ENCODE results near the gene EN1. TPM values are rescaled to one million over a fixed set of nuclear protein-coding genes. Genes with fewer than 3 reads are reported as not detected.

EN1 gene
- total RNA-seq, 1 experiment from 2014 or later = 0.26 TPM

DNA sequence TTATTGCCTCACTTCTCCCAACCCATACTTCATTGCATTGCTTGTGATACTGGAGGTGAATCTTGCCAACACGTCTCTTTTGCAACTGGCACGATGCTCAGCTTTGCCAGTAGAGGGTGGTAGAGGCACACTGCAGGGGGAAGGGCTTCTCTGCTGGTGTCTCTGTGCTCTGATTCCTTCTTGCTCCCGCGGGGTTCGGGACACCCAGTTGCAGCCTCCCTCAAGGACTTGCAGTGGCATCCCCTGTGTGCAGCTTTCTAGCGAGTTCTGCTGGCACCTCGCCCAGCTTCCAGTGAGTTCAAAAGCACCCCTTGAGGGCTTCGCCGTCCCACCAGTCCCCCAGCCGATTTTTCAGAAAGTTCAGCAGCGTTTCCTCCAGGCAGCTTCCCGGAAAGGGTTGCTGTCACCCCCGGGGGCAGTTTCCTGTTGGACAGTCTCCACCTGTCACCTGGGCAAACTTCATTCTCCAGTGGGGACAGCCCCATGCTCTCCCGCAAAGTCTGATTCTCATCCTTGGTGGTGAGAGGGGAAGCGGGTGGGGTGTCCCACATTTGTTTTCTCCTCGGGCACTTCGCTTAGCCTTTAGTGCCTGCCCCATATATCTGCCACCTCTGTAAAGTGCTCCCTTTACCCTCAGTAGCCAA lies 35.4 kb upstream of the EN1 start:
- intact Hi-C loops (cut with micrococcal nuclease; ENCODE audit: unreplicated experiment) = loop anchor here (2.0 to 5.0 kb wide), 3 partner anchors 124 to 408 kb away; no protein-coding TSS in a partner anchor
- in situ Hi-C loops (cut with HindIII; ENCODE audit: low pct_unique_long_range_greater_than_20kb, low sequenced_read_pairs) = no loop called here
- ATAC-seq (peak; percentile 85), DNase-seq (ENCODE audit: low read depth, low spot score) (peak; percentile 80)
- Histone ChIP-seq H3K27me3 (ENCODE audit: control insufficient read depth, insufficient read depth, low read length) (peaks cover 12% of the 10 kb centered on the region), H3K9me3 (ENCODE audit: control insufficient read depth, insufficient read depth, low read depth, low read length) (no peaks in the 10 kb centered on the region), H3K4me1 (ENCODE audit: control insufficient read depth, insufficient read depth, low read length) (peaks cover 6% of the 10 kb centered on the region), H3K36me3 (ENCODE audit: control insufficient read depth, insufficient read depth, low read length) (no peaks in the 10 kb centered on the region), H3K4me3 (ENCODE audit: low read depth in 2 of 2, low read length in 2 of 2) (peak overlapping the region; percentile 13 to 47; a peak in 3 of 4 replicates), H3K27ac (ENCODE audit: low read length) (no peak overlapping the region)
- CTCF ChIA-PET = interaction anchor here (1.3 kb wide), 1 partner anchor 28 kb away, joined by 3 read pairs; no protein-coding TSS in a partner anchor
- BruUV-seq (replicated peaks) = no TSS peak
- no peak for TF ChIP-seq SIN3A (IDR thresholded peaks at IDR 0.05; ENCODE audit: borderline replicate concordance, insufficient read depth, low read depth, low read length)
- no peak for TF ChIP-seq TCF7L2 (IDR thresholded peaks at IDR 0.05; ENCODE audit: low read depth, low read length)
- no peak for TF ChIP-seq POLR2AphosphoS5 (IDR thresholded peaks at IDR 0.05; ENCODE audit: low read depth, low read length)
- TF ChIP-seq, protein P1, sequence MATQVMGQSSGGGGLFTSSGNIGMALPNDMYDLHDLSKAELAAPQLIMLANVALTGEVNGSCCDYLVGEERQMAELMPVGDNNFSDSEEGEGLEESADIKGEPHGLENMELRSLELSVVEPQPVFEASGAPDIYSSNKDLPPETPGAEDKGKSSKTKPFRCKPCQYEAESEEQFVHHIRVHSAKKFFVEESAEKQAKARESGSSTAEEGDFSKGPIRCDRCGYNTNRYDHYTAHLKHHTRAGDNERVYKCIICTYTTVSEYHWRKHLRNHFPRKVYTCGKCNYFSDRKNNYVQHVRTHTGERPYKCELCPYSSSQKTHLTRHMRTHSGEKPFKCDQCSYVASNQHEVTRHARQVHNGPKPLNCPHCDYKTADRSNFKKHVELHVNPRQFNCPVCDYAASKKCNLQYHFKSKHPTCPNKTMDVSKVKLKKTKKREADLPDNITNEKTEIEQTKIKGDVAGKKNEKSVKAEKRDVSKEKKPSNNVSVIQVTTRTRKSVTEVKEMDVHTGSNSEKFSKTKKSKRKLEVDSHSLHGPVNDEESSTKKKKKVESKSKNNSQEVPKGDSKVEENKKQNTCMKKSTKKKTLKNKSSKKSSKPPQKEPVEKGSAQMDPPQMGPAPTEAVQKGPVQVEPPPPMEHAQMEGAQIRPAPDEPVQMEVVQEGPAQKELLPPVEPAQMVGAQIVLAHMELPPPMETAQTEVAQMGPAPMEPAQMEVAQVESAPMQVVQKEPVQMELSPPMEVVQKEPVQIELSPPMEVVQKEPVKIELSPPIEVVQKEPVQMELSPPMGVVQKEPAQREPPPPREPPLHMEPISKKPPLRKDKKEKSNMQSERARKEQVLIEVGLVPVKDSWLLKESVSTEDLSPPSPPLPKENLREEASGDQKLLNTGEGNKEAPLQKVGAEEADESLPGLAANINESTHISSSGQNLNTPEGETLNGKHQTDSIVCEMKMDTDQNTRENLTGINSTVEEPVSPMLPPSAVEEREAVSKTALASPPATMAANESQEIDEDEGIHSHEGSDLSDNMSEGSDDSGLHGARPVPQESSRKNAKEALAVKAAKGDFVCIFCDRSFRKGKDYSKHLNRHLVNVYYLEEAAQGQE (IDR thresholded peaks at IDR 0.05; ENCODE audit: insufficient read depth in 1 of 2, low read depth in 2 of 2, low read length in 1 of 2) = no peak
- TF ChIP-seq, protein P2, sequence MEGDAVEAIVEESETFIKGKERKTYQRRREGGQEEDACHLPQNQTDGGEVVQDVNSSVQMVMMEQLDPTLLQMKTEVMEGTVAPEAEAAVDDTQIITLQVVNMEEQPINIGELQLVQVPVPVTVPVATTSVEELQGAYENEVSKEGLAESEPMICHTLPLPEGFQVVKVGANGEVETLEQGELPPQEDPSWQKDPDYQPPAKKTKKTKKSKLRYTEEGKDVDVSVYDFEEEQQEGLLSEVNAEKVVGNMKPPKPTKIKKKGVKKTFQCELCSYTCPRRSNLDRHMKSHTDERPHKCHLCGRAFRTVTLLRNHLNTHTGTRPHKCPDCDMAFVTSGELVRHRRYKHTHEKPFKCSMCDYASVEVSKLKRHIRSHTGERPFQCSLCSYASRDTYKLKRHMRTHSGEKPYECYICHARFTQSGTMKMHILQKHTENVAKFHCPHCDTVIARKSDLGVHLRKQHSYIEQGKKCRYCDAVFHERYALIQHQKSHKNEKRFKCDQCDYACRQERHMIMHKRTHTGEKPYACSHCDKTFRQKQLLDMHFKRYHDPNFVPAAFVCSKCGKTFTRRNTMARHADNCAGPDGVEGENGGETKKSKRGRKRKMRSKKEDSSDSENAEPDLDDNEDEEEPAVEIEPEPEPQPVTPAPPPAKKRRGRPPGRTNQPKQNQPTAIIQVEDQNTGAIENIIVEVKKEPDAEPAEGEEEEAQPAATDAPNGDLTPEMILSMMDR (IDR thresholded peaks at IDR 0.05) = peak; percentile 96
- POLR2A ChIA-PET = no interaction called here

DNA sequence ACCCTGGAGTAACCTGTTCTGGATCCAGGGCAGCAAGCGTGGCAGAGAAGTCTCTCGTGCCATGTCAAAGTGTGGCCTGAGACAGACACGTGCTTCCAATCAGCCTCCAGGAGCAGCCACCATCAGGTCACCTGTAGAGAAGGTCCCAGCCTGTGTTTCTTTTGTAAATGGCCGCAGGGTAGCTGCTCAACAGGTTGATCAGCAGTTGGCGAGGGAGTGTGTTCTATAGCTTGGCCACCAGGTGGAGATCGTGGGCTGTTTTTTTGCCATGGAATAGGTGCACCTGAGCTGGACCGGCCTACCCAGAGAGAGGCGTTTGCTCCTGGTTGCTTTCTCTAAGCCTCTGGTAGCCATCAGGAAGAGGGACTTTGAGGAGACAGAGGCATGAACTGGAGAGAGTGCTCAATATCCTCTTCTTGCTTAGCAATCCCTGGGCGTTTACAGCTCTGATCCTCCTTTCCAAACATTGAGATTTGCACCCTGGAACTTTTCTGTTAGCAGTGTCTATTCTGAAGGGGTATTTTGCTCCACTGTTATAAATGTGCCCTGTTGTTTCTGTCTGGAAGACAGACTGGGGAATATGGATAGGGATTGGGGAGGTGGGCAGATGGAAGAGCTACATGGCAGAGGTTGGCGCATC lies 34.2 kb upstream of the EN1 start:
- H3K4me3 ChIP-seq (ENCODE audit: low read depth in 2 of 2, low read length in 2 of 2) = no peak overlapping the region
- CTCF ChIA-PET = interaction anchor here (0.5 to 1.3 kb wide), 5 partner anchors 27 to 393 kb away, joined by 3 to 8 read pairs (median 4); no protein-coding TSS in a partner anchor
- POLR2A ChIA-PET = interaction anchor here (0.6 kb wide), 1 partner anchor 1724 kb away, joined by 4 read pairs; no protein-coding TSS in a partner anchor
- intact Hi-C loops (cut with micrococcal nuclease; ENCODE audit: unreplicated experiment) (loop anchor here (2.0 to 5.0 kb wide), 3 partner anchors 125 to 409 kb away; no protein-coding TSS in a partner anchor), in situ Hi-C loops (cut with HindIII; ENCODE audit: low pct_unique_long_range_greater_than_20kb, low sequenced_read_pairs) (no loop called here)
- DNase-seq (ENCODE audit: low read depth, low spot score) = peak; percentile 28
- no TSS peak for BruUV-seq (replicated peaks)
- ATAC-seq = peak; percentile 94
- no peaks in the 10 kb centered on the region for H3K36me3 ChIP-seq (ENCODE audit: control insufficient read depth, insufficient read depth, low read length)
- no peaks in the 10 kb centered on the region for H3K9me3 ChIP-seq (ENCODE audit: control insufficient read depth, insufficient read depth, low read depth, low read length)
- H3K27me3 ChIP-seq (ENCODE audit: control insufficient read depth, insufficient read depth, low read length) = peaks cover 17% of the 10 kb centered on the region
- H3K4me1 ChIP-seq (ENCODE audit: control insufficient read depth, insufficient read depth, low read length) = peaks cover 6% of the 10 kb centered on the region
- no peak overlapping the region for H3K27ac ChIP-seq (ENCODE audit: low read length)
- no peak for TF ChIP-seq SIN3A (IDR thresholded peaks at IDR 0.05; ENCODE audit: borderline replicate concordance, insufficient read depth, low read depth, low read length)
- TF ChIP-seq, protein P2 (IDR thresholded peaks at IDR 0.05) = peak; percentile 85
- TF ChIP-seq TCF7L2 (IDR thresholded peaks at IDR 0.05; ENCODE audit: low read depth, low read length) = no peak
- TF ChIP-seq, protein P1 (IDR thresholded peaks at IDR 0.05; ENCODE audit: insufficient read depth in 1 of 2, low read depth in 2 of 2, low read length in 1 of 2) = no peak

Data from Panc1 (cell line).